ENCODE measurements around the gene LIPE. TPM values are rescaled to one million over a fixed set of nuclear protein-coding genes. Genes with fewer than 3 reads are reported as not detected.

LIPE gene
- total RNA-seq, 4 donors from 2014 or later, result 3.6 to 10.6 (median 5.9) TPM

GRCh38 chr19:42445948-42446347, 18.8 kb upstream of the LIPE start:
- no peak overlapping the region for H3K27ac ChIP-seq (replicated peaks in 1 of 4)
- no peak for DNase-seq (ENCODE audit: extremely low spot score)
- intact Hi-C loops (cut with DNase I), result no loop called here
- WGBS, result 78% methylated on average over 7 of the region's 7 CpGs
- peaks cover 0 to 4% (median 0%) of the 10 kb centered on the region in 4 donors for H3K27me3 ChIP-seq
- peaks cover 0 to 6% (median 2%) of the 10 kb centered on the region in 4 donors for H3K4me1 ChIP-seq
- no peaks in the 10 kb centered on the region for H3K9me3 ChIP-seq
- H3K36me3 ChIP-seq, result no peaks in the 10 kb centered on the region
- no peak for TF ChIP-seq POLR2AphosphoS5 (IDR thresholded peaks at IDR 0.05)
- TF ChIP-seq POLR2A (IDR thresholded peaks at IDR 0.05; ENCODE audit: low read depth), result no peak
- TF ChIP-seq CTCF (IDR thresholded peaks at IDR 0.05), result no peak
- no peak for TF ChIP-seq EP300 (IDR thresholded peaks at IDR 0.05)
- H3K4me3 ChIP-seq, result no peak overlapping the region

GRCh38 chr19:42443944-42444398, 16.8 kb upstream of the LIPE start:
- no peak for DNase-seq (ENCODE audit: extremely low spot score)
- Histone ChIP-seq H3K4me1 (peaks cover 0 to 7% (median 0%) of the 10 kb centered on the region in 4 donors), H3K27ac (replicated peaks in 1 of 4) (no peak overlapping the region), H3K4me3 (no peak overlapping the region), H3K9me3 (no peaks in the 10 kb centered on the region), H3K36me3 (no peaks in the 10 kb centered on the region), H3K27me3 (peaks cover 0 to 4% (median 0%) of the 10 kb centered on the region in 4 donors)
- TF ChIP-seq CTCF (IDR thresholded peaks at IDR 0.05), result no peak
- TF ChIP-seq EP300 (IDR thresholded peaks at IDR 0.05), result no peak
- intact Hi-C loops (cut with DNase I), result no loop called here
- WGBS, result 60% methylated on average over 4 of the region's 4 CpGs

GRCh38 chr19:42442833-42443232, 15.6 kb upstream of the LIPE start, which contains the start of gene CXCL17:
CXCL17 (minus strand) TSS chr19:42442946; CDS start chr19:42442832, 114 bp downstream.
- WGBS, result 99% methylated on average over 7 of the region's 7 CpGs
- H3K4me3 ChIP-seq, result no peak within 1 kb of the TSS
- H3K9me3 ChIP-seq, result no peaks in the 10 kb centered on the region
- no peak for TF ChIP-seq POLR2AphosphoS5 (IDR thresholded peaks at IDR 0.05)
- TF ChIP-seq POLR2A (IDR thresholded peaks at IDR 0.05; ENCODE audit: low read depth), result no peak
- no peak for TF ChIP-seq EP300 (IDR thresholded peaks at IDR 0.05)
- no peak for TF ChIP-seq CTCF (IDR thresholded peaks at IDR 0.05)
- H3K4me1 ChIP-seq, result peaks cover 0 to 7% (median 2%) of the 10 kb centered on the region in 4 donors
- no peak for DNase-seq (ENCODE audit: extremely low spot score)
- H3K27me3 ChIP-seq, result peaks cover 0 to 4% (median 0%) of the 10 kb centered on the region in 4 donors
- intact Hi-C loops (cut with DNase I), result no loop called here
- H3K27ac ChIP-seq (replicated peaks in 1 of 4), result no peak within 1 kb of the TSS
- H3K36me3 ChIP-seq, result no peaks in the 10 kb centered on the region

- Histone ChIP-seq H3K4me3 (no peak overlapping the region), H3K9me3 (no peaks in the 10 kb centered on the region), H3K36me3 (no peaks in the 10 kb centered on the region), H3K27me3 (peaks cover 0 to 4% (median 0%) of the 10 kb centered on the region in 4 donors), H3K4me1 (peaks cover 0 to 7% (median 2%) of the 10 kb centered on the region in 4 donors), H3K27ac (replicated peaks in 1 of 4) (no peak overlapping the region)
- no peak for DNase-seq (ENCODE audit: extremely low spot score)
- intact Hi-C loops (cut with DNase I), result no loop called here
- WGBS, result 68% methylated on average over 2 of the region's 2 CpGs
- no peak for TF ChIP-seq CTCF (IDR thresholded peaks at IDR 0.05)
- no peak for TF ChIP-seq POLR2AphosphoS5 (IDR thresholded peaks at IDR 0.05)
- no peak for TF ChIP-seq POLR2A (IDR thresholded peaks at IDR 0.05; ENCODE audit: low read depth)
- TF ChIP-seq EP300 (IDR thresholded peaks at IDR 0.05), result no peak
Measured at GRCh38 chr19:42441049-42441445, 13.9 kb upstream of the LIPE start.
